Hepatic stellate cell (primary cell): ENCODE results near the gene GRIA3.

ENCODE experiments used
- DNase-seq: peaks from one replicate; pipeline ENCODE4 v3.0.0; 2011; ENCODE audit warnings: low spot score

Gene GRIA3

GRCh38 chrX:123184219-123184865 lies at the start of gene GRIA3:
Gene GRIA3 (plus strand): TSS chrX:123184278. CDS start chrX:123184536, 258 bp downstream.
- DNase-seq, result no peak

- DNase-seq, result no peak
Observed at GRCh38 chrX:123138473-123138872, 45.6 kb upstream of the GRIA3 start.

- DNase-seq, result no peak
Observed at GRCh38 chrX:123140454-123140853, 43.6 kb upstream of the GRIA3 start.

- no peak for DNase-seq
Observed at GRCh38 chrX:123140904-123141303, 43.2 kb upstream of the GRIA3 start.

- no peak for DNase-seq
Observed at GRCh38 chrX:123153846-123154335, 30.2 kb upstream of the GRIA3 start.

GRCh38 chrX:123155327-123155726 lies 28.8 kb upstream of the GRIA3 start:
- no peak for DNase-seq

GRCh38 chrX:123157586-123157985 lies 26.5 kb upstream of the GRIA3 start:
- DNase-seq, result no peak

GRCh38 chrX:123159403-123159802 lies 24.7 kb upstream of the GRIA3 start:
- no peak for DNase-seq

GRCh38 chrX:123167621-123168020 lies 16.5 kb upstream of the GRIA3 start:
- no peak for DNase-seq

GRCh38 chrX:123169247-123169901 lies 14.7 kb upstream of the GRIA3 start:
- no peak for DNase-seq

- no peak for DNase-seq
Observed at GRCh38 chrX:123170546-123170945, 13.5 kb upstream of the GRIA3 start.

GRCh38 chrX:123171781-123172180 lies 12.3 kb upstream of the GRIA3 start:
- DNase-seq, result no peak

GRCh38 chrX:123172869-123173268 lies 11.2 kb upstream of the GRIA3 start:
- DNase-seq, result no peak

- no peak for DNase-seq
Observed at GRCh38 chrX:123173833-123174232, 10.2 kb upstream of the GRIA3 start.

- no peak for DNase-seq
Observed at GRCh38 chrX:123175366-123176122, 8.5 kb upstream of the GRIA3 start.

GRCh38 chrX:123181233-123181914 lies 2.7 kb upstream of the GRIA3 start:
- no peak for DNase-seq

- no peak for DNase-seq
Observed at GRCh38 chrX:123184866-123185276, 793 bp downstream of the GRIA3 start.

- no peak for DNase-seq
Observed at GRCh38 chrX:123185721-123186120, 1.6 kb downstream of the GRIA3 start.

- no peak for DNase-seq
Observed at GRCh38 chrX:123186801-123187200, 2.7 kb downstream of the GRIA3 start.

- DNase-seq, result no peak
Observed at GRCh38 chrX:123188081-123188480, 4.0 kb downstream of the GRIA3 start.

- no peak for DNase-seq
Observed at GRCh38 chrX:123189338-123189737, 5.3 kb downstream of the GRIA3 start.

- no peak for DNase-seq
Observed at GRCh38 chrX:123190096-123190495, 6.0 kb downstream of the GRIA3 start.
